Stimulated activated CD4-positive, alpha-beta T cell treated with anti-CD3 and anti-CD28 coated beads, Interleukin-12 subunit alpha, Interleukin-12 subunit beta, amount 100 ng/mL, for 48 hours (primary cell): ENCODE results near the gene PKHD1.
A peak's percentile ranks its signal among the peaks of the same experiment; 100 is the strongest.

Experiments
- DNase-seq, 3 donors: peaks; one replicate each; pipeline ENCODE4 v3.0.0-alpha.2; 2020; ENCODE audit warnings: low read depth in 2 of 3, low spot score in 1 of 3

The PKHD1 gene

GRCh38 chr6:52108128-52108527 is 20.7 kb upstream of the PKHD1 start:
- DNase-seq = no peak

- DNase-seq = no peak
These were observed 19.6 kb upstream of the PKHD1 start for GRCh38 chr6:52106994-52107393.

GRCh38 chr6:52104979-52105378 is 17.6 kb upstream of the PKHD1 start:
- DNase-seq = no peak

GRCh38 chr6:52103623-52104022 is 16.2 kb upstream of the PKHD1 start:
- DNase-seq = no peak

- DNase-seq = no peak
These were observed 15.0 kb upstream of the PKHD1 start for GRCh38 chr6:52102405-52102804.

- no peak for DNase-seq
These were observed 11.3 kb upstream of the PKHD1 start for GRCh38 chr6:52098721-52099120.

GRCh38 chr6:52089758-52090348 is 2.4 kb upstream of the PKHD1 start:
- no peak for DNase-seq

GRCh38 chr6:52086741-52087140 is 672 bp downstream of the PKHD1 start:
- DNase-seq = no peak

GRCh38 chr6:52081237-52081636 is 6.2 kb downstream of the PKHD1 start:
- DNase-seq = no peak

- no peak for DNase-seq
These were observed 9.3 kb downstream of the PKHD1 start for GRCh38 chr6:52077961-52078625.

- no peak for DNase-seq
These were observed 10.1 kb downstream of the PKHD1 start for GRCh38 chr6:52077180-52077884.

- no peak for DNase-seq
These were observed 10.6 kb downstream of the PKHD1 start for GRCh38 chr6:52076791-52077179.

- no peak for DNase-seq
These were observed 12.7 kb downstream of the PKHD1 start for GRCh38 chr6:52074716-52075115.

- DNase-seq = no peak
These were observed 13.3 kb downstream of the PKHD1 start for GRCh38 chr6:52074155-52074554.

- DNase-seq = no peak
These were observed 21.8 kb downstream of the PKHD1 start for GRCh38 chr6:52065621-52066020.

GRCh38 chr6:52063584-52064344 is 23.6 kb downstream of the PKHD1 start:
- DNase-seq = peak; percentile 36 to 47 (median 42)

- DNase-seq = no peak
These were observed 25.9 kb downstream of the PKHD1 start for GRCh38 chr6:52061481-52061880.

- DNase-seq = no peak
These were observed 27.6 kb downstream of the PKHD1 start for GRCh38 chr6:52059821-52060220.

GRCh38 chr6:52055451-52055850 is 32.0 kb downstream of the PKHD1 start:
- no peak for DNase-seq

GRCh38 chr6:52053038-52053695 is 34.2 kb downstream of the PKHD1 start:
- no peak for DNase-seq

GRCh38 chr6:52050051-52050405 is 37.4 kb downstream of the PKHD1 start:
- DNase-seq = no peak
